Loucy (cell line): ENCODE data around the gene RAB35.
A peak's percentile ranks its signal among the peaks of the same experiment; 100 is the strongest.

ENCODE experiments used
- H2AFZ ChIP-seq: fragments of 200-600 bp; sonication (generic); 2 replicates; pipeline ENCODE4 v1.6.0; 2016; ENCODE audit warnings: antibody characterized with exemption, mild to moderate bottlenecking, low read length, moderate library complexity
- H3F3A ChIP-seq: fragments of 200-600 bp; 2 replicates; pipeline ENCODE4 v1.6.0; 2016; ENCODE audit warnings: antibody characterized with exemption, low read depth, mild to moderate bottlenecking
- H3K27me3 ChIP-seq: fragments of 200-600 bp; sonication (generic); 2 replicates; pipeline ENCODE4 v1.6.1; 2014; ENCODE audit warnings: low read length, mild to moderate bottlenecking; ENCODE audit not compliant: insufficient read depth, poor library complexity, severe bottlenecking
- H3K36me3 ChIP-seq: fragments of 200-600 bp; sonication (generic); 2 replicates; pipeline ENCODE4 v1.6.1; 2016; ENCODE audit warnings: low read length; ENCODE audit not compliant: insufficient read depth
- H3K4me1 ChIP-seq: fragments of 200-600 bp; sonication (generic); 2 replicates; pipeline ENCODE4 v1.5.1; 2014; ENCODE audit warnings: low read length, mild to moderate bottlenecking; ENCODE audit not compliant: insufficient read depth, poor library complexity, severe bottlenecking
- H3K4me2 ChIP-seq: fragments of 200-600 bp; sonication (generic); 2 replicates; pipeline ENCODE4 v1.6.0; 2014; ENCODE audit warnings: antibody characterized with exemption, low read length, low read depth, mild to moderate bottlenecking; ENCODE audit not compliant: poor library complexity, severe bottlenecking
- H3K4me3 ChIP-seq: fragments of 200-600 bp; sonication (generic); 2 replicates; pipeline ENCODE4 v1.5.1; 2014; ENCODE audit warnings: low read length, mild to moderate bottlenecking, mixed read lengths; ENCODE audit not compliant: poor library complexity, severe bottlenecking
- H3K79me2 ChIP-seq: fragments of 200-600 bp; sonication (generic); 2 replicates; pipeline ENCODE4 v1.6.1; 2014; ENCODE audit warnings: low read length; ENCODE audit not compliant: insufficient read depth
- H3K9ac ChIP-seq: fragments of 200-600 bp; sonication (generic); 2 replicates; pipeline ENCODE4 v1.6.0; 2014; ENCODE audit warnings: mild to moderate bottlenecking, low read depth, low read length, moderate library complexity; ENCODE audit not compliant: poor library complexity, severe bottlenecking
- H3K9me2 ChIP-seq: fragments of 200-600 bp; sonication (generic); replicated peaks from 2 replicates; pipeline ENCODE4 v1.6.1; 2016; ENCODE audit warnings: low read depth, low read length, mixed read lengths
- H3K9me3 ChIP-seq: fragments of 200-600 bp; sonication (generic); 2 replicates; pipeline ENCODE4 v1.6.1; 2014; ENCODE audit warnings: mild to moderate bottlenecking, antibody characterized with exemption, low read length, low read depth; ENCODE audit not compliant: insufficient read depth
- H4K20me1 ChIP-seq: fragments of 200-600 bp; sonication (generic); 2 replicates; pipeline ENCODE4 v1.6.0; 2014; ENCODE audit warnings: antibody characterized with exemption, low read length, mild to moderate bottlenecking; ENCODE audit not compliant: insufficient read depth, poor library complexity, severe bottlenecking
- CTCF ChIP-seq: fragments of 200-600 bp; sonication (generic); conservative IDR thresholded peaks from 2 replicates; pipeline ENCODE4 v1.5.1; 2014; ENCODE audit warnings: mild to moderate bottlenecking, antibody characterized with exemption, low read length
- EZH2phosphoT487 ChIP-seq: fragments of 200-600 bp; IDR thresholded peaks from 2 replicates; pipeline ENCODE4 v1.6.1; 2018; ENCODE audit warnings: antibody characterized with exemption, mild to moderate bottlenecking, moderate library complexity, borderline replicate concordance

RAB35 gene

GRCh38 chr12:120094485-120094884 is 22.1 kb downstream of the RAB35 start:
- Histone ChIP-seq H3K4me2 (peak overlapping the region; percentile 50), H3F3A (no peaks in the 10 kb centered on the region), H3K36me3 (peaks cover 40% of the 10 kb centered on the region; the same call in 1 of the 2 replicates), H3K9me2 (no peaks in the 10 kb centered on the region), H3K9ac (peak overlapping the region; percentile 9), H2AFZ (no peak overlapping the region), H3K79me2 (no peaks in the 10 kb centered on the region), H3K27me3 (no peaks in the 10 kb centered on the region), H3K4me1 (peaks cover 13% of the 10 kb centered on the region), H3K9me3 (no peaks in the 10 kb centered on the region), H3K4me3 (no peak overlapping the region), H4K20me1 (peaks cover 4% of the 10 kb centered on the region)
- TF ChIP-seq EZH2phosphoT487 (no peak), CTCF (no peak)

GRCh38 chr12:120093592-120094355 is 22.8 kb downstream of the RAB35 start:
- H3K79me2 ChIP-seq = no peaks in the 10 kb centered on the region
- H3K4me2 ChIP-seq = peak overlapping the region; percentile 50
- peaks cover 4% of the 10 kb centered on the region for H4K20me1 ChIP-seq
- H3K9me2 ChIP-seq = no peaks in the 10 kb centered on the region
- no peak overlapping the region for H2AFZ ChIP-seq
- H3K36me3 ChIP-seq = peaks cover 34% of the 10 kb centered on the region; the same call in 1 of the 2 replicates
- H3K9me3 ChIP-seq = no peaks in the 10 kb centered on the region
- no peak overlapping the region for H3K4me3 ChIP-seq
- no peak overlapping the region for H3K9ac ChIP-seq
- peaks cover 13% of the 10 kb centered on the region for H3K4me1 ChIP-seq
- no peaks in the 10 kb centered on the region for H3K27me3 ChIP-seq
- no peaks in the 10 kb centered on the region for H3F3A ChIP-seq
- TF ChIP-seq CTCF (no peak), EZH2phosphoT487 (no peak)

GRCh38 chr12:120093336-120093591 is 23.3 kb downstream of the RAB35 start:
- peaks cover 13% of the 10 kb centered on the region for H3K4me1 ChIP-seq
- H3K9me2 ChIP-seq = no peaks in the 10 kb centered on the region
- H3K9ac ChIP-seq = no peak overlapping the region
- no peaks in the 10 kb centered on the region for H3F3A ChIP-seq
- H3K27me3 ChIP-seq = no peaks in the 10 kb centered on the region
- peaks cover 29% of the 10 kb centered on the region; the same call in 1 of the 2 replicates for H3K36me3 ChIP-seq
- no peak overlapping the region for H3K4me3 ChIP-seq
- H4K20me1 ChIP-seq = peaks cover 4% of the 10 kb centered on the region
- H3K79me2 ChIP-seq = no peaks in the 10 kb centered on the region
- TF ChIP-seq CTCF = no peak
- TF ChIP-seq EZH2phosphoT487 = no peak
- no peaks in the 10 kb centered on the region for H3K9me3 ChIP-seq
- H2AFZ ChIP-seq = no peak overlapping the region
- H3K4me2 ChIP-seq = no peak overlapping the region
